HG03196 (cell line): ENCODE data around the gene CNOT3.
"Not testable (repeated sequence)": the region's sequence is repeated elsewhere in the genome, so short reads cannot be mapped to it uniquely, and the experiment has no call there.

Experiments
- ATAC-seq: cut with Tn5 transposase; IDR thresholded peaks from one replicate; pipeline ENCODE4 v1.9.1; 2021; ENCODE audit not compliant: unreplicated experiment

The CNOT3 gene

DNA sequence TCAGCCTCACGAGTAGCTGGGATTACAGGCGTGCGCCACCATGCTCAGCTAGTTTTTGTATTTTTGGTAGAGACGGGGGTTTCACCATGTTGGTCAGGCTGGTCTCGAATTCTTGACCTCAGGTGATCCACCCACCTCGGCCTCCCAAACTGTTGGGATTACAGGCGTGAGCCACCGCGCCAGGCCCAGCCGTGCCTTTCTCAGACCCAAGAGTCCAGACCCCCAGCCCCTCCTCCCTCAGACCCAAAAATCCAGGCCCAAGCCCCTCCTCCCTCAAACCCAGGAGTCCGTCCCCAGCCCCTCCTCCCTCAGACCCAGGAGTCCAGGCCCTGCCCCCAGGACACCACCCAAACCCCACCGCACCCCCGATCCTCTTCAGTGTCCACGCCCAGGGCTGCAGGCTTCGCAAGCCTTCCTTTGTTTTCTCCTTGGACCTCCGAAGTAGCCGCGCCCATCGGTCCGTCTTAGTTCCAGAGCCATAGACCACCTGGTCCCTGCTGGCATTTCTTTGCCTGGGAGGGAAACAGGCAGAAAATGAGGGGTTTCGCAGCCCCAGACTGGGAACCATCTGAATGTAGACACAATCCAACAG is 31.7 kb downstream of the CNOT3 start:
- no peak for ATAC-seq

DNA sequence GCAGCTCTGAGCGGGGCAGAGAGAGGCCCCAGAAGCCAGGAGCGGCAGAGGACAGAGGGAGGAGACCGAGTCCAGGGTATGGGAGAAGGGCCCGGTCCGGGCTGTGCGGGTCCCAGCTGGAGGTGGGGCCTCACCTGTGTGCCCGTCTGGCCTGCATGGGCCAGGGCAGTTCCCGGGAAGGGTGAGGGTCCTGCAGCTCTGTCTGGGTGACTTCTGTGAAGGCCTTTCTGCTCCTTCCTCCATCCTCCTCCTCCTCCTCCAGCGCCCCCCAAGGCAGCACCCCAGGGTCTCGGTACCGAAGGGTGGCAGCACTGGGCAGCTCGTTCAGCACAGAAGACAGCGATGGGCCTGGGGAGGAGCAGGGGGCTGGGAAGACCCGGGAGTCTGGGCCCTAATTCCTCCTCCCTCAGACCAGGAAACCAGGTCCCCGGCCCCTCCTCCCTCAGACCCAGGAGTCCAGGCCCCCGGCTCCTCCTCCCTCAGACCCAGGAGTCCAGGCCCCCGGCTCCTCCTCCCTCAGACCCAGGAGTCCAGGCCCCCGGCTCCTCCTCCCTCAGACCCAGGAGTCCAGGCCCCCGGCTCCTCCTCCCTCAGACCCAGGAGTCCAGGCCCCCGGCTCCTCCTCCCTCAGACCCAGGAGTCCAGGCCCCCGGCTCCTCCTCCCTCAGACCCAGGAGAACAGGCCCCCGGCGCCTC is 34.3 kb downstream of the CNOT3 start:
- not testable (repeated sequence) for ATAC-seq

DNA sequence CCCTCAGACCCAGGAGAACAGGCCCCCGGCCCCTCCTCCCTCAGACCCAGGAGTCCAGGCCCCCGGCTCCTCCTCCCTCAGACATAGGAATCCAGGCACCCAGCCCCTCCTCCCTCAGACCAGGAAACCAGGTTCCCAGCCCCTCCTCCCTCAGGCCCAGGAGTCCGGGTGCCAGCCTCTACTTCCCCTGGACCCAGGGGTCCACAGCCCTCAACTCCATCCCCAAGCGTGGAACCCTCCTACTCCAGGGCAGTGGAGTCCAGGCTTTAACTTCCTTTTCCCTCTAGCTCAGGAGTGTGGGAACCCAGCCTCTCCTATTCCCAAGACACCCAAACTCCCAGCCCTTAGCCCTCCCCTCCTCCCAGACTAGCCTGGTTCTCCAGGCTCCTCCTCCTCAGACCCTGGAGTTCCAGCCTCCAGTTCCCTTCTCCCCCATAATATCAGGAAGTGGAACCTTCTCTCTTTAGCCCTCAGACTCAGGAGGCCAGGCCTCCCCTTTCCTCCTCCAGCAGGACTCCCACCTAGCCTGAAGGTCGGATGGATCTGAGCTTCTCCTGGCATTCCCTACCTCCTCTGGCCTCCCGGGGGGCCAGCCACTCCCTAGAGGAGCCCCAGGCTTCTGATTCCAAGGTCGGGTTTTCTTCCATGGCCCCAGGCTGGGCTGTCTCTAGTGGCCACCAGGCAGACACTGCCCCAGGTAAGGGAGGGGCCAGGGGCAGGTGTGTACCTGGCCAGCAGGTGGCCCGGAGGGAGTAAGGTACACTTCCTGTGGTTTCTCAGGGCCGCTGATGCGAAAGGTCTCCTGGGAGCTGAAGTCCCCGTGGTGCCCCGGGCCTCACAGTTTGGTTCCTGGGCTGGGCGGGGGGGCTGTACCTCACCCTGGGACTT is 35.2 kb downstream of the CNOT3 start, which contains the start of gene TMC4:
TSS of gene TMC4 (minus strand) at position 690 of the 888 bp plus-strand sequence. CDS start at position 647, 43 bp downstream.
- ATAC-seq = no peak

DNA sequence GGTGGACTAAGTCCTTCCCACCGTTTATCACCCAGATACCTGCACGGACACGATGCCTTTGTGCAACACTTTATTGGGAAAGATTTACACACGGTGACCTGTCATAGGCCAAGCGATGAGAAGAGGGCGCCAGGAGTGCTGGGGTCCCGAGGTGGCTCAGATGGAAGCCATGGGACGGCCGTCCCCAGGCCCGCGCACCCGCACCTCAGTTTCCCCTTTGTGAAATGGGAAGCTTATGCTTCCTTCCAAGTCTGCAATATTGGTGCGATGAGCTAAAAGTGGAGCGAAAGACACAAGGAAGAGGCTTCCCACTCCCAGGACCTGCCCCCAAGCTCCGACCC is 35.8 kb downstream of the CNOT3 start:
- ATAC-seq = no peak

DNA sequence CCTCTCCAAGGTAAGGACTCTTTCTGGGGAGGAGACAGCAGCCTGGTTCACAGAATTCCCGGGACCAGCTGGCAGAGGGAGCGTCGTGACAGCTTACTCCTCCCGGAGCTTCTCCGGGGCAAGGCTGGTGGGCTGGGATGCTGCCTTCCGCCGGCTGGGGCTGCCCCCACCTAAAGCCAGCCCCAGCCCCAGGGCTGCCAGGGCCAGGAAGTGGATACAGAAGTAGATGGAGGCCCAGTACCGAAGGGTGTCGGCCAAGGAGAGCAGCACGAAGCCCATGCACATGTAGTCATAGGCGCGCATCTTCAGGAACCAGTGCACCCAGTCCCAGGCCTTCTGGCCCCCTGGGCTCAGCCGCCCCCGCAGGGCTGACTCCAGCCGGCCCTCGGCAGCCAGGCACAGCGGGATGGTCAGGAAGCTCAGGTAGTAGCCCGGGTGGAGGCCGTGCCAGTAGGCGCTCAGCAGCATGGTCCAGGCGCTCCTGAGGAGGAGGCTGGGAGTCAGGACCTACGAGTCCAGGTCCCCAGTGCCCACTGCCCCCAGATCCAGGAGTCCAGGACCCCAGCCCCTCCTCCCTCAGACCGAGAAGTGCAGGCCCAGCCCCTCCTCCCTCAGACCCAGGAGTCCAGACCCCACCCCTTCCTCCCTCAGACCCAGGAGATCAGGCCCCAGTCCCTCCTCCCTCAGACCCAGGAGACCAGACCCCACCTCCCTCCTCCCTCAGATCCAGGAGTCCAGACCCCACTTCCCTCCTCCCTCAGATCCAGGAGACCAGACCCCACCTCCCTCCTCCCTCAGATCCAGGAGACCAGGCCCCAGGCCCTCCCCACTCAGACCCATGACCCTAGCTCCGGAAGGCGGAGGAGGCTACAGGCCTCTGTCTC is 36.6 kb downstream of the CNOT3 start:
- no peak for ATAC-seq

DNA sequence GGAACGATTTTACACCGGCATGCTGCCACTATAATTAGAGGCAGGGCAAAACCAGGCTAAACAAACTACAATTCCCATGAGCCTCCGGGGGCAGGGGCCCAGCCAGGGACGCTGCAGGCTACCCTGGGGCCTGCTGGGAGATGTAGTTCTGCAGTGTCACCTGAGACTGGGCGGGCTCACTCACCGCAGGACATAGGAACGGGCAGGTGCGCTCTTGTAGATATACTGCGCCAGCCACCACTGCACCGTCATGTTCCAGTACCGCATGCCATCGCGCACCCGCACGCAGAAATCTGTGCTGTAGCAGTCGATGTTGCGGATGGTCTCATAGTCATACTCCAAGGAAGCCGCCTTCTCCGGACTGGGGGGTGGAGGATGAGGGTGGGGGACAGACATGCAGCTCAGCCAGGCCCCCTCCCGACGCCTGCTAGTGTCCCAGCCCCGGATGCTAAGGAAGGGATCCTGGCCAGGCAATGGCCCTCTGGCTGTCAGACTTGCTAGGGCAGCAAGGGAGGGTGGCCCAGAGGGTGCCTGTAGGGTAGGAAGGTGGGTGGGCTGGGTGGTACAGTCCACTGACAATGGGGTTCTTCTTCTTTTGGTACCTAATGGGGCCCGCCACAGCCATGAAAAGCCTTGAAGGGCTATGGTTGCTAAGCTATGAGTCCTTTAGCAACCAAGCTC is 41.2 kb downstream of the CNOT3 start:
- ATAC-seq = no peak

DNA sequence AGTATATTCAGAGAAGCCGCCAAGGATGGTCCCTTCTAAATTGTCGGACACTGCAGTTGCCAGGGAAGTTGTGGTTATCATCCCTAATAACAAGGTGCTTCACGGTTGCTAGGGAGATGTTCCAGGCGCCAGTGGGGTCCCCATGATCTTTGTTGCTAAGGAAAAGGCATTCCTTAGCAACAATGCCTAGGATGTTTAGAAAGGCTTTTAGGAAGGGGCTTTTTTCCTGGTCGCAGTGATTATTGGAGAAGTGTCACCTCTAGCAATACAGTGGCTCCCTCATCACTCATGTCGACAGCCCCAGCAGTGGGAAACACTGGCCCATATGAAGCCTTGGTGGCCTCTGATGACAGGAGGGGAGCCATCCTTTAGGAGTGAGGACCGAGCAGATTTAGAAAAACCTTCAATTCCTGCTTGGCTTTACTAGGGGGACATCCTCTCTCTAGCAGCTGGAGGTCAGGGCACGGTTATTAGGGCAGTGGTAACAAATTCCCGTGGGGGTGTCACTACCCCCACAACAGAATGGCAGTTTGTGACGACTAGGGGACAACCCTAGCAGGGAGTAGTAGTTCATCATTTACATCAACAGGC is 41.8 kb downstream of the CNOT3 start:
- ATAC-seq = no peak

DNA sequence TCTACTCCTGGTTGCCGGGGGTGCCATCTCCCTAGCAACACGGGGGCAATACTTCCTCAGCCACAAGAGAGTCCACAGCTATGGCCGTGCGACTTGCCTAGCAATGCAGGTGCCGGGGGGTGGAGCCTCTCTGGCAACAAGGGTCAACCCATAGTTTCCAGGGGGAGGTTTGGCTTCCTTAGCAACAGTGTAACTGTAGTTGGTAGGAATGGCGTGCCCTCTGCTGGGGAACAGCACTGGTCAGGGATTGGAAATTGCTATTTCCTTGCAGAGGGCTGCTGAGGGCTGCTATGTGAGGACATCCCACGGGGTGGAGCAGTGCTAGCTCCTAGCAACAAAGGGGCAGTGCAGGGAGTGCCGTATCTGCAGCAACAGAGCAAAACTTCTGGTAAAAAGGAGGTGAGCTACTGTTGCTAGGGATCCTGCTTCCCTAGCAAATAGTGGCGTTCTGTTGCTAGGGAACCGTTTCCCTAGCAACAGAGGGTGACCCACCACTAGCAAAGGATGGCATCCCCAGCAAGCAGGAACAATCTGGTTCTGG is 42.4 kb downstream of the CNOT3 start:
- no peak for ATAC-seq

DNA sequence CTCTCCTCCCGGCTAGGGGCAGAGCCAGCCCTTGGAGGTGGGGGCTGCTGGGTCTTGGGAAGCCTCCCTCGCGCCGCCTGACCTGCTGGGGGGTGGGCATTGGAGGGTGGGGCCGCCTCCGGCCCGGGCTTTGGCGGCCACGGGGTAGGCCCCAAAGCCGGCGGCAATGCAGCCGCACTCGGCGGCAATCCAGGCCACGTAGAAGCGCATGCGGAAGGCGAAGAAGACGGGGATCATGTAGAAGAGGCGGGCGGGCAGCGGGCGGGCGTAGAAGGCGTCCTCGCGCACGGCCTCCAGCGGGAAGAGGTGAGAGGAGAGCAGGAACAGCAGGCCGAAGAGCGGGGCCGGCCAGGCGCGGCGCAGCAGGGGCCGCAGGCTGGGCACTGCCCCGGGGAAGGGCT is 43.1 kb downstream of the CNOT3 start:
- no peak for ATAC-seq

DNA sequence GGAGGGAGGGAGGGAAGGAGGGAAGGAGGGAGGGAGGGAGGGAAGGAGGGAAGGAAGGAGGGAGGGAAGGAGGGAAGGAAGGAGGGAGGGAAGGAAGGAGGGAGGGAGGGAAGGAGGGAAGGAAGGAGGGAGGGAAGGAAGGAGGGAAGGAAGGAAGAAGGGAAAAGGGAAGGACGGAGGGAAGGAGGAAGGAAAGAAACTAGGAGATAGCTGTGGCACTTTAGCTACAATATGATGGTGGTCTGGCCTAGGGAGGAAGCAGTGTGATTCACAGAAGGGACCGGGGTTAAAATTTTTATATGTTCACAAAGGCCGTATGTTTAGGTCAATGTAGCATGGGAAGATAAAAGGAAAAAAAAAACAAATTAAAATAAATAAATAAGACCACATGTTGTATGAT is 44.3 kb downstream of the CNOT3 start:
- ATAC-seq = not testable (repeated sequence)

DNA sequence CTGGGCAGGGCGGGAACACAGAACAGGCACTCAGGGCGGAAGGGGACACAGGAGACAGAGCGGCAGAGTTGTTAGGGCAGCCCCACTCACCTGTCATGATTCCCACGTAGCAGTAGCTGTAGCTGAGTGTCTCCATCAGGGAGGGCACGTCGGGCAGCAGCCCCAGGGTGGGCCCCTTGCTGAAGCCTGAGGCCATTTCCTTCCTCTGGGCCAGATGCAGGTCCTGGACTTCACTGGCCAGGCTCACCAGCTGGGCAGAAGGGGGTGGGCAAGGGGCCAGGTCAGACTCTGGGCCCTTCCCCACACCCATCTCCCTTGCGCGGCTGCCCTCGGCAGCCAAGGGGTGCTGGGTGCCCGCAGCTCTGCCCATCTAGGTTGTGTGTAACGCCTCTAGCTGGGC is 45.9 kb downstream of the CNOT3 start:
- no peak for ATAC-seq

DNA sequence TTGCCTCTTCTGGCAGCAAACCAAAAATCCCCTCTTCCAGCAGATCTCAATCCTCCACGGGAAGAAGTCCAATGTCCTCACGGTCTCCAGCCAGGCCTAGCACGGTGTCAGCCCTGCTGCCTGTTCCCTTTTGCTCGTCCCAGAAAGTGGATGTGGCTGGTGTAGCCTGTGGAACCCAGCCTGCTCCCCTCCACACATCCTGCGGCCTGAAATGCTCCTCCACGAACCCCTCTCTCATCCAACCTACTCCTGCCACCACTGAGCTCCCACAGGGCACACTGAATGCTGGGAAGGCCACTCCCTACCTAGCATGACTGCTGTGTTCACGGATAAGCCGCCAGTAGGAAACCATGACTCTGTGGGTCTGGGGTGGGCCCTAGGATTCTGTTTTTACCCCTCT is 48.8 kb downstream of the CNOT3 start:
- ATAC-seq = no peak

DNA sequence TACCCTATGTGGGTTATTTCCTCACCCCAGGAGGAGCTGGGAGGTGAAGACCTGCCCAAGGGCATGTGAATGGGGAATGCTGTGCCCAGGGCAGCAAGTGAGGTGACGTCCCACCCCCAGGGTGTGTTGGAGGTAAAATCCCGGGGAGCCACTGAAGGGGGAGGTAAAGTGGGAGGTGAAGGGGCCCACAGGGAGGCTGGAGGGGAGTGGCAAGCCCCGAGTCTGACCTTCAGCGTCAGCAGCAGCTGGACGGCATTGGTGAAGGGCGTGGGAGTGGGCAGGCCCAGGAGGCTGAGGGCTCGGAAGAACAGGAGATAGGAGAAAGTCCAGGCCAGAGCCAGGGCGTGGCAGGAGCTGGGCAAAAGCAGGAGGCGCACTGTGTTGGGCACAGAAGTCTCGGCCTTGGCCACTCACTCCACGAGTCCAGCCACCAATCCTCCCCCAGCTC is 49.4 kb downstream of the CNOT3 start:
- ATAC-seq = no peak

DNA sequence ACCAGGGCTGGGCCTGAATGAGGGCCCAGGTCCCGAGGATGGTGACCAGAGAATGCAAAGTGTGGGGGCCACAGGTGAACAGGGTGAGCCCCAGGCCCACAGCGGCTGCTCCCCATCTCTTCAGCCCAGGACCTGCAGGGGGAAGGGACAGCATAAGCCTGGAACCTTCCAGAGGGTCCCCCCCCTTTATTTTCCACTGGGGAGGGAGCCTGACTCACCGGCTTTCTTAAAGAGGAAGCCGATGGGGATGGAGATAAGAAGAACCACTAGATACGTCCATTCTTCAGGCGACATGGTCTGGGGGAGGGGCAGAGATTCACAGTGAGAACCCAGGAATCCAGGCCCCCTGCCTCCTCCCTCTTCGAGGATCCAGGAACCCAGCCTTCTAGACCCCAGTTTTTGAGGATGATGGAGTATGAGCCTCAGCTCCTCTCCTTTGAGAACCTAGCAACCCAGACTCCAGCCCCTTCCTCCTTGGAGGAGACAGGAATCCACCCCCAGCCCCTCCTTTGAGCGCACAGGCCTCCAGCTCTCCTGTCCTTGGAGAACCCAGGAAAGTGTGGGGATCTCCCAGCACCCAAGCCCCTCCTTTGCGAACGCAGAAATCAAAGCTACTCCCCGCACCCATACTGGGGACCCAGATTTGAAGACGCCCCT is 50.8 kb downstream of the CNOT3 start:
- ATAC-seq = no peak

DNA sequence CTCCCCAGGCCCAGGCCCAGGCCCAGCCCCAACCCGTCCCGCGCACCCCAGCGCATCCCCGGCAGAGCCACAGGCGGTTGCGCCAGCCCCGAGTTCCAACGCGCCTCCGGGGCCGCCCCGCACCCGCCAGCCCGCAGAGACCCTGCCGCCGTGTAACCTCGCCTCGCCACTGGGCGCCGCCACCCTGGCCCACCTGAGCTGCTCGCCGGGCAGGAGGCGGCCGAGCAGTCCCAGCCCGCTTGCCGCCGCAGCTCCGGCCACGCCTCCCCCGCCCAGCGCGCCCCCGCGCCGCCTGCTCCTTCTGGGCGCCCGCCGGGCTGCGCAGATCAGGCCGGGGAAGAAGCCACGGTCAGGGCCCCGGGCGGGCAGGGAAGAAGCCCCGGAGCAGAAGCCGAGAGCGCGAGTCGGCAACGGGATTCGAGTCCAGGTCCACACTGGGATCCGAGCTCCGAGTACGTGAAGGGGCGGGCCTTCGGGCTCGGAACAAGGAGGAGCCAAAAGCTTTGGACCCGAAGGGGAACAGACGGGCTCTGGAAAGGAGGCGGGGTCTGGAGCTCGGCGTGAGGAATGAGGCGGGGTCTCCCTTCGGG is 51.7 kb downstream of the CNOT3 start, which contains the start of gene MBOAT7:
TSS of gene MBOAT7 (minus strand) at position 436 of the 590 bp plus-strand sequence. CDS start 1,072 bp downstream, outside the sequence.
- ATAC-seq = peak; percentile 13

DNA sequence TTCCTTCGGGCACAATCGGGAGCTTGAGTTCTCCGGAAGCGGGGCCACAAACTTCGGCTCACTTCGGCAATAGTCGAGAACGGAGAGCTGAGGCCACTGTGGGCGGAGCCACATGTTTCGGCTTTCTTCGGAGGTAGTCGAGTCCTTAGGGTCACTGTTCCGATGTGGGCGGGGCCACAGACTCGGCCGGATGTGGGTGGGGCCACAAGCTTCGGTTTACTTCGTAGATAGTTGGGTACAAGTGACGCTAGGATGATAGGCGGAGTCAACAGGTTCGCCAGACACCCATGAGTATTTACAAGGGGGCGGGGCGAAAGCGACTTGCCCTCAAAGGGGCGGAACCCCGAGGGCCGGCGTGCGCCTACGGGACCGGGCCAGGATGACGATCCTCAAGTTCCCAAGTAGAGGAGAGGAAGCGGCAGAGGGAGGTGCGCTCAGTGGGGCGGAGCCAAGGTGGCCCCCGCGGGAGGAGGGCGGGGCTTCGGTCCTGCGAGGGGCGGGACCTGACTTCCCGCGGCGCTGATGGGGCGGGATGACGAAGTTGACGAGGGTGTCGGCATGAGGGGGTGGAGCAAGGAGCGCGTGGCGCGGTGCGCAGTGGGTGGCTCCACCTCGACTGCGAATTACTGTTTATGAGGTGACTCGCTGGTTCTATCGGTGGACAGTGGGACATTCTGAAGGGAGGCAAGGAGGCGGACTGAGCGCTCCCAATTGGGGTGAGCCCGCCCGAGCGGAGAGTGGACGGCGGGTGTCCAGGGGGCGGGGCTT is 52.4 kb downstream of the CNOT3 start:
- peak; percentile 48 for ATAC-seq

DNA sequence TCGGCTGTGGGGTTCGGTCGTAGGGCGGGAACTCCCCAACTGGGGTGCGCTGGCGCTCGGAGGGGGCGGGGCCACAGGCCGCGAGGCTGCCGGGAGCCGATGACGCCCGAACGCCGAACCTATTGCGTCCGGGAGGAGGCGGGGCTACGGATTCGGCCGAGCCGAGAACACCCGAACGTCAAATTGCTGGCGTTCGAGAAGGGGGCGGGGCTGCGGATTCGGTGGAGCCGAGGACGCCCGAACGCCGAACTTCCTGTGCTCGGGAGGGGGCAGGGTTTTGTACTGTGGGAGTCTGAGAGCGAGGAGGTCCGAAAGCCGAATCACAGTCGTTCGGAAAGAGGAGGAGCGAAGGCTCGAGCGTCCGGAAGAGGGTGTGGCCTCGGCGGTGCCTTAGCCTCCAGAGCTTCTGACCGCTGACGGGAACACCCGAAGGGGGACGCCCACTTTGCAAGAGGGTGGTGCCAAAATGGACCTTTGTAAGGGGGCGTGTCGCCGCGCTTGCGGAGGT is 53.0 kb downstream of the CNOT3 start:
- peak; percentile 44 for ATAC-seq
